GM18873 (cell line): ENCODE data around the gene ADAD2.
"Not testable (repeated sequence)": the region's sequence is repeated elsewhere in the genome, so short reads cannot be mapped to it uniquely, and the experiment has no call there.

Source experiments
- ATAC-seq: cut with Tn5 transposase; IDR thresholded peaks from one replicate; pipeline ENCODE4 v1.9.1; 2021; ENCODE audit warnings: mild to moderate bottlenecking, moderate library complexity, moderate number of reproducible peaks; ENCODE audit not compliant: unreplicated experiment, low FRiP score

ADAD2 gene

GRCh38 chr16:84195201-84196093 is 4.5 kb downstream of the ADAD2 start:
- no peak for ATAC-seq

GRCh38 chr16:84196101-84196500 is 5.1 kb downstream of the ADAD2 start:
- no peak for ATAC-seq

GRCh38 chr16:84196727-84197394 is 5.9 kb downstream of the ADAD2 start:
- ATAC-seq, result no peak

- ATAC-seq, result no peak
These were observed 6.6 kb downstream of the ADAD2 start for GRCh38 chr16:84197466-84198128.

GRCh38 chr16:84198401-84198800 is 7.4 kb downstream of the ADAD2 start:
- ATAC-seq, result no peak

- no peak for ATAC-seq
These were observed 8.1 kb downstream of the ADAD2 start for GRCh38 chr16:84199097-84199496.

- no peak for ATAC-seq
These were observed 8.9 kb downstream of the ADAD2 start for GRCh38 chr16:84199861-84200260.

- not testable (repeated sequence) for ATAC-seq
These were observed 13.6 kb downstream of the ADAD2 start for GRCh38 chr16:84204551-84204950.

GRCh38 chr16:84205123-84205522 is 14.2 kb downstream of the ADAD2 start:
- ATAC-seq, result not testable (repeated sequence)

GRCh38 chr16:84205976-84206691 is 15.2 kb downstream of the ADAD2 start:
- no peak for ATAC-seq

- no peak for ATAC-seq
These were observed 16.3 kb downstream of the ADAD2 start for GRCh38 chr16:84207251-84207650.

GRCh38 chr16:84207879-84208278 is 16.9 kb downstream of the ADAD2 start:
- no peak for ATAC-seq

GRCh38 chr16:84209989-84210388 is 19.0 kb downstream of the ADAD2 start:
- ATAC-seq, result no peak

GRCh38 chr16:84212154-84212553 is 21.2 kb downstream of the ADAD2 start:
- ATAC-seq, result no peak

GRCh38 chr16:84212631-84213030 is 21.7 kb downstream of the ADAD2 start:
- no peak for ATAC-seq

GRCh38 chr16:84214451-84215066 is 23.6 kb downstream of the ADAD2 start:
- no peak for ATAC-seq

GRCh38 chr16:84215531-84215930 is 24.6 kb downstream of the ADAD2 start:
- ATAC-seq, result no peak

GRCh38 chr16:84216144-84216543 is 25.2 kb downstream of the ADAD2 start:
- ATAC-seq, result not testable (repeated sequence)

- no peak for ATAC-seq
These were observed 27.3 kb downstream of the ADAD2 start for GRCh38 chr16:84218176-84218823.

- no peak for ATAC-seq
These were observed 28.0 kb downstream of the ADAD2 start for GRCh38 chr16:84218956-84219355.
